HG03045 (cell line): ENCODE data around the gene MKRN2.
"Not testable (repeated sequence)": the region's sequence is repeated elsewhere in the genome, so short reads cannot be mapped to it uniquely, and the experiment has no call there.

Experiments used
- ATAC-seq: cut with Tn5 transposase; IDR thresholded peaks from one replicate; pipeline ENCODE4 v1.9.1; 2021; ENCODE audit warnings: mild to moderate bottlenecking, moderate library complexity; ENCODE audit not compliant: unreplicated experiment

The MKRN2 gene

GRCh38 chr3:12586403-12586802 is 29.5 kb downstream of the MKRN2 start:
- ATAC-seq = no peak

DNA sequence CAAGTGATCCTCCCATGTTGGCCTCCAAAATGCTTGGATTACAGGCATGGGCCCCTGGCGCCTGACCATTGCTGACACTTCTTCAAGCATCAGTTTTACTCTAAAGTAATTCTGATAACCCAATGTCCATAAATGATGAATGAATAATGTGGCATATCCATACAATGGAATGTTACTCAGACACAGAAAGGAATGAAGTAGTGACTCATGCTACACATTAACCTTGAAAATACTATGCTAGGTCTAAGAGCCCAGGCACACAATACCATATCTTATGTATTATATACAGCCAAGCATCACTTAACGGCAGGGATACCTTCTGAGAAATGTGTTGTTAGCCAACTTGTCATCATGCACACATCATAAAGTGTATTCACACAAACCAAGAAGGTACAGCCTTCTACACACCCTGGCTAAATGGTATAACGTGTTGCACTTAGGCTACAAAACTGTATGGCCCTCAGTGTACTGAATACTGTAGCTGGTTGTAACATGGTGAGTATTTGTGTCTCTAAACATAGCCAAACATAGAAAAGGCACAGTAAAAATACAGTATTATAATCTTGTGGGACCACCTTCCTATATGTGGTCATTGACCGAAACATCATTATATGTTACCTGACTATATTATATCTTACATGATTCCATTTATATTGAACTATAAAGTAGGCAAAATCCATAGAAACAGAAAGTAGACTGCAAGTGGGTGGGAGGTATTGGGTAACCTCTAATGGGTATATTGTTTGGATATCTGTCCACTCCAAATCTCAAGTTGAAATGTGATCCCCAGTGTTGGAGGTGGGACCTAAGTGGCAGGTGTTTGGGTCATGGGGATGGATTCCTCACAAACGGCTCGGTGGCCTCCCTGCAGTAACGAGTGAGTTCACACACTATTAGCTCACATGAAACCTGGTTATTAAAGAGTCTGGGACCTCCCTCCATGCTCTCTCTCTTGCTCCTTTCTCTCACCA is 31.4 kb downstream of the MKRN2 start:
- ATAC-seq = no peak

DNA sequence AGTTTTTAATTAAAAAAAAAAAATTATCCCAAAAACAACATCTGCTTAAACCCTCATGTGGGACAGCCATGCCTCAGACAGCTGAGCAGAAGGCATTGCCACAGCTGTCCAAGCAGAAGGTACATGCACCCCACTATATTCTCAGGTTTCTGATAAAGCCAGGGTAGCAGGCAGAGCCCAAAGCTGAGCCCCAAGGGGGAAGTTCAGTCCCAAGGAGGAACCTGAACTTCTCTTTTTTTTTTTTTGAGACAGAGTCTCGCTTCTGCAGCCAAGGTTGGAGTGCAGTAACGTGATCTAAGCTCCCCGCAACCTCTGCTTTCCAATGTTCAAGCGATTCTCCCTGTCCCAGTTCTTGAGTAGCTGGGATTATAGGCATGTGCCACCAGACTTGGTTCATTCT is 33.2 kb downstream of the MKRN2 start:
- ATAC-seq = no peak

GRCh38 chr3:12591456-12591855 is 34.6 kb downstream of the MKRN2 start:
- ATAC-seq = no peak

- ATAC-seq = no peak
Measured at GRCh38 chr3:12591997-12592715, 35.3 kb downstream of the MKRN2 start.

DNA sequence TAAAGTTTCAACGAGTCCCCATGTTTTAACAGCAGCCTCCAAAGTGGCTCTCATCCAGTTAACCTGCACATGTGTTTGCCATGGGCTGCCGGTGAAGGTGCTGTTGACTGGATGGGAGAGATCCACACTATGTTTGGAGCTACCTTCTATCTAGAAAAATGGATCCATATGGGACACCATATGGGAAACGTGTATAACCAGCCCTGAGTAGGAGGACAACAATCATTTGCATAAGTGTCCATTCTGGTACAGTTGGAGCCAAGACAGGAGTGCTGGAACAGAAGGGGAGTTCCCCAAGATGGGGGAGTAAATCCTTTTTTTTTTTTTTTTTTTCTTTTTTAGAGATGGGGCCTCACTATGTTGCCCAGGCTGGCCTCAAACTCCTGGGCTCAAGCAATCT is 36.6 kb downstream of the MKRN2 start:
- no peak for ATAC-seq

GRCh38 chr3:12598890-12599289 is 42.0 kb downstream of the MKRN2 start:
- ATAC-seq = no peak

GRCh38 chr3:12601072-12601471 is 44.2 kb downstream of the MKRN2 start:
- no peak for ATAC-seq

DNA sequence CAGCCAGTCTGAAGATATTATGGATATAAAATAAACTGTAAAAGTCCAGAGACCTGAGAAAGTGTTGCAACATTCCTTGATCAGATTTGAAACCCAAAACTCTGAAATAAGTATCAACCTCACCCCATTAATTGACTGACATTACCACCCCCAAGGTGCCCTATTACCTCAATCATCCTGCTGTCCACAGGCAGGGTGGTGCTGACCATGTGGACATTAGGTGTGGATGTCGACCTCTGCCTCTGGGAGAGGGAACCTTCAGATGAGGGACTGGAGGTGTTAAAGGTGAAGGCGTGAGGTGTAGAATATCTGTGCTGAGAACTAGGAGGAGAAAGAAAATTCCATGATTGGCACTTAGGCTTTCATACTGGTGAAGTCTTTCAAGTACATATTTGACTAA is 47.1 kb downstream of the MKRN2 start:
- no peak for ATAC-seq

DNA sequence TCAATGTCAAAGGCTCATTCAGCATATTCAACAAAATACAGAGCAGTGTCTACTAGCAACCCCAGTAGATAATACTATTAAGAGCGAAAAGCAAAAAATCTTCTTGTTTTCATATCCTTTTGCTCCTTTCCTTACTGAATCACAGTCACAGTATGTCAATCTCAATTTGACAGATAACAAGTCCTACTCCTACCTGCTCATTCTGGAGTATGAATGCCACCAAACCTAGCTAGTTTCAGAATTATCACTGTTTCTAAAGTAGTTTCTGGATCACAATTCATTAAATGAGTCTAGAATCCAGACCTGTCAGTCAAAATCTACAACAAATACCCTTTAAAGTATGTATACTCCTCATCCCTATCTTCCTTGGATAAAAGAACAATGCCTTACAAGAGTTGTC is 51.5 kb downstream of the MKRN2 start:
- no peak for ATAC-seq

DNA sequence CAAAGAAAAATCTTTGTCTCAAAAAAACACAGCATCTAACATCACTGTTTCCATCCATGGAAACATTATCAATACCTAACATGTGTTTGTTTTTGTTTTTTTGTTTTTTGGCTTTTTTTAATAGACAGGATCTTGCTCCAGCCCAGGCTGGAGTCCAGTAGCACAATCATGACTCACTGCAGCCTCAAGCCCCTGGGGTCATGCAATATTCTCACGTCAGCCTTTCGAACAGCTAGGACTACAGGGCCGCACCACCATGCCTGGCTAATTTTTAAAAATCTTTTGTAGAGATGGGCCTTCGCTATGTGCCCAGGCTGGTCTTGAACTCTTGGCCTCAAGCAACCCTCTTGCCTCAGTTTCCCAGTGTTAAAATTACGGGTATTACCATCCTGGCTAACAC is 54.2 kb downstream of the MKRN2 start:
- no peak for ATAC-seq

DNA sequence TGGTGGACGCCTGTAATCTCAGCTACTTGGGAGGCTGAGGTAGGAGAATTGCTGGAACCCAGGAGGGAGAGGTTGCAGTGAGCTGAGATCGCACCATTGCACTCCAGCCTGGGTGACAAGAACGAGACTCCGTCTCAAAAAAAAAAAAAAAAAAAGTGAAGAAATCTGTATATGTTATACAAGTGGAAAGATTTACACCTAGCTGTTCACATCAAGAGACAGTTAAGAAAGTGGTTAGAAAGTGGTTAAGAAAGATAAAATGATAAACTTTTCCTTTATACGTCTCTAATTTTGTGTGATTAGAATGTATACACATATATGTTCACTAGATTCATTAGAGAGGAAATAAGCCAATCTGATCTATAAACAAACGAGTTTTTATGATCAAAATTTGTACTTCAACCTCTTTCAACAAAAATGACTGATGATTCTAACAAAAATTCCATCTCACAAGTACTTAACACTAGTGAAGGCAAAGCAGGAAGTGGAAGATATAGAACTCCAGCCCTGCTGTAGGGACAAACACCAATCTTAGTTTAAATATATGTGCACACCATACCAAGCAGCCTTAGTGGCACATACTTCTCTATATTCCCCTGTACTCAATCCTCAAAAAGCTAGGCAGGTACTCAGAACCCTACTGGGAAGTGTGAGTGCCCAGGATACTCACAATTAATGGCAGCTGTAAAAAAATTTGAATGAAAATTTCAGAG is 55.8 kb downstream of the MKRN2 start:
- ATAC-seq = no peak

- no peak for ATAC-seq
Measured at GRCh38 chr3:12613250-12613649, 56.4 kb downstream of the MKRN2 start.

DNA sequence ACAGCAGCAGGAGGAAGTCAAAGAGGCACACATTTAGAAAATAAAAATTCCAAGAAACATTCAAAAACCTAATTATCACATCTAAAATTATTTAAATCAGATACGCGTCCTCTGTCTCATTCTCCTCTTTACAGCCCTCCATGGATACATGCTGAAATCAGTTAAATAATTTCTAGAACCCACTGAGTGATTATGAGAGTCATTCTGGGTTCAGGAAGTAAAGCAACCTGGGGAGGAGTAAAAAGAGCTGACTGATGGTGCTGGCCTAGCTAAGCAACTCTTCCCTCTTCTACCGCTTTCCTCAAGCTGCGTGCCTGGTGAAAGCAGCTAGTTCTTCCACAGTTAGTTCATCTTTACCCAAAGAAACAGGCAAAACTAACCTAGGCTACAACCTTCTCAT is 58.4 kb downstream of the MKRN2 start:
- no peak for ATAC-seq

DNA sequence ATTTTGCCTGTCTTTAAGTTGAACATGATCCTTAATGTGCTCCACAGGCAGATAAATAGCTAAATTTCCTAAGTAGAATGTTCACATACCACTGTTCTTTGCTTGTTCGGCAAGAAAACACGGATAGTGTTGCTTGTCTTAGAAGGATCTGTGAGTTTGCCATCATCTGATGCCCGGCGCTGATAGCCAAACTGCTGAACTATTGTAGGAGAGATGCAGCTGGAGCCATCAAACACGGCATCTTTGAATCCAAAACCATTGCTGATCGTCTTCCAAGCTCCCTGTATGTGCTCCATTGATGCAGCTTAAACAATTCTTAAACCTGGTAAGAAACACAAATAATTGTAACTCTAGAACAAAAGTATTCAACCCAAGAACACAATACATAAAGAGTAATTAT is 61.5 kb downstream of the MKRN2 start:
- ATAC-seq = no peak

GRCh38 chr3:12620305-12620704 is 63.4 kb downstream of the MKRN2 start:
- no peak for ATAC-seq

DNA sequence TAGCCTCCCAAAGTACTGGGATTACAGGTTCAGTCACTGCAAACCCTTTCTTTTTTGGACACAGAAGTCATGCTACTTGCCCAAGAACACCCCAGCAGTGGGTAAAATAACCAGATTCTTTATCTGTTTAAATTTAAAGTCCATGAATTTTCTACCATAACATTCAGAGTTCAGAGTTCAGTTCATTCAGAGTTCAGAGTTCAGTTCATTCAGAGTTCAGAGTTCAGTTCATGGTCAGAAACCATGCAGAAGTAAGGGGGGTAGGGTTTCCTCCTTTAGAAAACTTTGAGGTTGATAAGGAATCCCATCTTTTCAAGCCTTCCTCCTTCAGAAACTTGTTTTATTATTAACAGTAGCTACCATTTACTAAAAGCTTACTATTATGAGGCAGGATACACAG is 63.8 kb downstream of the MKRN2 start:
- ATAC-seq = no peak

DNA sequence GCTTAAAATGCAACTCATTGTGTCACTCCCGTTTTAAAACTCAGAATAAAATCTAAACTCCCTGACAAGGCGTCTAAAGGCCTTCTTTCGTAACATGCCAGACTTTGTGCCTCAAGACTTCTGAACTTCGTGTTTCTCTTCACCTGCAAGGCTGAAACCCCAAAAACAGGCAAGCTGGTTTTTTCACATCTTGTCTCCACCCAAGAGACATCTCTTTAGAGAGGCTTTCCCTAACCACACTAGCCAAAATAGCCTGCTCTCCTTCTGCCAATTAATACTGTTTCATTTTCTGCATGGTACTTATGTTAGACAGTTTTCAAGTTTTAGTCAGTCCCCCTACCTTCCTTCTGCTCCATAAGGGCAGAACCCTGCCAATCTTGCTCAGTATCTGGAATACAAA is 65.4 kb downstream of the MKRN2 start:
- ATAC-seq = no peak

DNA sequence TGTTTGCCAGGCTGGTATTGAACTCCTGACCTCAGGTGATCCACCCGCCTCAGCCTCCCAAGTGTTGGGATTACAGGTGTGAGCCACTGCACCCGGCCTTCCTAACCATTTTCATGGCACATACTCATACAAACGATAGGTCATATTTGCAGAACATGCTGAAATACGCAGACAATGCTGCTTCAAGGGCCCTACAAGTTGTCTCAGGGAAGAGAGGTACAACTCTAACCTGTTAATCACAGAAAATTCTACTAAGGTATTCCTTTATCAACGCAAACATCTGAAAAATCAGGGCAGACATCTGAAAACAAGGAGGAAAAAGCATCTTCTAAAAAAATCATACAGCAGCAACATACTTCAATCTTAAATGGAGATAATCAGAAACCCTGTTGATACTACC is 67.2 kb downstream of the MKRN2 start:
- no peak for ATAC-seq

DNA sequence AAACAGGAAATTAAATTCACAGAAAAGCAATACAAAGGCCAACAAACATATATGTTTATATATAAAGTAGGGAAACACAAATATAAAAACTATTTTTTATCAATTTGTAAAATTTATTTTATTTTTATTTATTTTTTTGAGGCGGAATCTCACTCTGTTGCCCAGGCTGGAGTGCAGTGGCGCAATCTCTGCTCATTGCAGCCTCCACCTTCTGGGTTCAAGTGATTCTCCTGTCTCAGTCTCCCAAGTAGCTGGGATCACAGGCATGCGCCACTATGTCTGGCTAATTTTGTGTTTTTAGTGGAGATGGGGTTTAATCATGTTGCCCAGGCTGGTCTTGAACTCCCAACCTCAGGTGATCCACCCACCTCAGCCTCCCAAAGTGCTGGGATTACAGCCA is 68.1 kb downstream of the MKRN2 start:
- not testable (repeated sequence) for ATAC-seq

- ATAC-seq = no peak
Measured at GRCh38 chr3:12627370-12627769, 70.5 kb downstream of the MKRN2 start.

DNA sequence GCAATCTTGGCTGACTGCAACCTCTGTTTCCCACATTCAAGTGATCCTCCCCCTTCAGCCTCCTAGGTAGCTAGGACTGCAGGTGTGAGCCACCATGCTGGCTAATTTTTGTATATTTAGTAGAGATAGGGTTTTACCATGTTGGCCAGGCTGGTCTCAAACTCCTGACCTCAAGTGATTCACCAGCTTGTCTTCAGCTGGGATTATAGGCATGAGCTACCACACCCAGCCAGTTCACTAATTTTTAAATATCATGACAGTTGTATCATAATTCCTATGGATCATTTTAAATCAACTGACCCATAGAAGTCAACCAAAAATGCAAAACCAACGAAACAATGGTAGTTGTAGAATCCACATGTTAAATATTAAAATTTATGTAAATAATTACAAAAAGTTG is 71.9 kb downstream of the MKRN2 start:
- no peak for ATAC-seq
